Trophoblast cell (in vitro differentiated cells and primary cell): ENCODE results near the gene ANKRD12.

Source experiments
- DNase-seq, 2 donors: peaks; one replicate each; pipeline ENCODE4 v3.0.0-alpha.2; 2016
- H2AFZ ChIP-seq: 2 replicates; pipeline ENCODE4 v1.6.1; 2013; ENCODE audit warnings: low read length, moderate library complexity, mild to moderate bottlenecking; ENCODE audit not compliant: insufficient read depth, poor library complexity
- H2AK5ac ChIP-seq: 2 replicates; pipeline ENCODE4 v1.6.1; 2013; ENCODE audit warnings: mild to moderate bottlenecking, low read length
- H2BK120ac ChIP-seq: 2 replicates; pipeline ENCODE4 v1.6.1; 2013; ENCODE audit warnings: low read length, mild to moderate bottlenecking, moderate library complexity; ENCODE audit not compliant: insufficient read depth, poor library complexity
- H2BK12ac ChIP-seq: 2 replicates; pipeline ENCODE4 v1.6.1; 2013; ENCODE audit warnings: mild to moderate bottlenecking, low read length, moderate library complexity
- H2BK5ac ChIP-seq: 2 replicates; pipeline ENCODE4 v1.6.1; 2013; ENCODE audit warnings: low read length, low read depth, moderate library complexity, mild to moderate bottlenecking; ENCODE audit not compliant: poor library complexity
- H3K14ac ChIP-seq: 2 replicates; pipeline ENCODE4 v1.6.1; 2013; ENCODE audit warnings: mild to moderate bottlenecking, low read length
- H3K18ac ChIP-seq: 2 replicates; pipeline ENCODE4 v1.6.1; 2013; ENCODE audit warnings: mild to moderate bottlenecking, low read length
- H3K23ac ChIP-seq: 2 replicates; pipeline ENCODE4 v1.6.1; 2013; ENCODE audit warnings: low read length
- H3K27ac ChIP-seq: 2 replicates; pipeline ENCODE4 v1.5.1; 2013; ENCODE audit warnings: low read depth, mild to moderate bottlenecking, inconsistent platforms, low read length, moderate library complexity
- H3K27me3 ChIP-seq: 2 replicates; pipeline ENCODE4 v1.6.1; 2013; ENCODE audit warnings: inconsistent platforms, mild to moderate bottlenecking, low read length, moderate library complexity; ENCODE audit not compliant: insufficient read depth
- H3K36me3 ChIP-seq, 2 experiments: 1 replicate in 1 of 2; 2 replicates in 1 of 2; pipeline ENCODE4 v1.6.1; 2013; ENCODE audit warnings: low read length in 2 of 2, mild to moderate bottlenecking in 2 of 2, moderate library complexity in 1 of 2; ENCODE audit not compliant: insufficient read depth in 2 of 2, control insufficient read depth in 1 of 2
- H3K4ac ChIP-seq: 2 replicates; pipeline ENCODE4 v1.6.1; 2013; ENCODE audit warnings: low read depth, mild to moderate bottlenecking, low read length, moderate library complexity
- H3K4me1 ChIP-seq, 2 experiments: 1 replicate in 1 of 2; 2 replicates in 1 of 2; pipeline ENCODE4 v1.6.1; 2013; ENCODE audit warnings: low read length in 2 of 2, mild to moderate bottlenecking in 2 of 2, moderate library complexity in 1 of 2; ENCODE audit not compliant: insufficient read depth in 2 of 2, control insufficient read depth in 1 of 2
- H3K4me2 ChIP-seq: 2 replicates; pipeline ENCODE4 v1.6.1; 2013; ENCODE audit warnings: inconsistent platforms, mild to moderate bottlenecking, low read length, moderate library complexity
- H3K4me3 ChIP-seq: 2 replicates; pipeline ENCODE4 v1.5.1; 2013; ENCODE audit warnings: mild to moderate bottlenecking, low read depth, low read length, inconsistent platforms
- H3K79me1 ChIP-seq: one replicate; pipeline ENCODE4 v1.6.1; 2013; ENCODE audit warnings: low read length
- H3K79me2 ChIP-seq: 2 replicates; pipeline ENCODE4 v1.6.1; 2013; ENCODE audit warnings: low read length, mild to moderate bottlenecking; ENCODE audit not compliant: control insufficient read depth, insufficient read depth, poor library complexity
- H3K9ac ChIP-seq: 2 replicates; pipeline ENCODE4 v1.6.1; 2013; ENCODE audit warnings: mild to moderate bottlenecking, low read length
- H3K9me3 ChIP-seq: 2 replicates; pipeline ENCODE4 v1.6.1; 2013; ENCODE audit warnings: low read depth, mild to moderate bottlenecking, control low read depth, inconsistent platforms, low read length; ENCODE audit not compliant: insufficient read depth
- H4K12ac ChIP-seq: 2 replicates; pipeline ENCODE4 v1.6.1; 2013; ENCODE audit warnings: low read depth, mild to moderate bottlenecking, low read length, moderate library complexity
- H4K8ac ChIP-seq: 2 replicates; pipeline ENCODE4 v1.6.1; 2013; ENCODE audit warnings: low read depth, mild to moderate bottlenecking, low read length, moderate library complexity
- H4K91ac ChIP-seq: one replicate; pipeline ENCODE4 v1.6.1; 2013; ENCODE audit warnings: low read depth, mild to moderate bottlenecking, low read length, moderate library complexity
- WGBS: extraction: QIAGEN DNeasy Blood & Tissue Kit; methylation state at CpG from one replicate; pipeline ENCODE4 v1.1.7; 2013; ENCODE audit warnings: missing lambda C conversion rate; ENCODE audit not compliant: insufficient read length, insufficient coverage; ENCODE audit errors: extremely low coverage; 5-methylcytosine and 5-hydroxymethylcytosine counted together

The ANKRD12 gene

DNA sequence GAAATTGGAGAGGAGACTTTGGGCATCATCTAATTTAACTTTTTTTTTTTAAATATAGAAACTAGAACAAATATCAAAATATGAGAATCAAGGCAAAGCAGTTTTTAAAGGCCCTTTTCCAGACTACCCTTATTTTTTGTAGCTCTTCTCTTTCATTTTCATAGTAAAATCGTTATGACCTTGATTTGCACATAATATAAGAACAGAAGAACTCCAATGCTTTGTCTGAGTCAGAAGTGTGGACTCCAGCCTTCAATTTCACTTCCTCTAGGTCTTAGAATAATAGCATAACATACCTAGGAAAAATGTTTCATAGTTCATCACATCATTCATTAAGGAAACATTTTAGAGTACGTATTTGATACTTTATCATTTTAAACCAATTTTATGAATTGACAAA is 74.4 kb downstream of the ANKRD12 start:
- Histone ChIP-seq H4K8ac (no peak overlapping the region), H3K4me3 (no peak overlapping the region), H3K4ac (no peak overlapping the region), H2BK120ac (no peak overlapping the region), H3K36me3 (no peaks in the 10 kb centered on the region), H3K79me1 (no peaks in the 10 kb centered on the region), H4K12ac (no peak overlapping the region), H3K27ac (no peak overlapping the region), H3K4me1 (no peaks in the 10 kb centered on the region), H3K23ac (no peak overlapping the region), H2AFZ (no peak overlapping the region), H2AK5ac (no peak overlapping the region), H3K18ac (no peak overlapping the region), H3K4me2 (no peak overlapping the region), H3K14ac (no peak overlapping the region), H3K27me3 (no peaks in the 10 kb centered on the region), H4K91ac (no peak overlapping the region), H3K9ac (no peak overlapping the region), H2BK12ac (no peak overlapping the region), H3K9me3 (no peaks in the 10 kb centered on the region), H3K79me2 (no peaks in the 10 kb centered on the region), H2BK5ac (no peak overlapping the region)
- DNase-seq, result no peak
- no CpG with 5 or more reads among the region's 2 CpGs for WGBS

DNA sequence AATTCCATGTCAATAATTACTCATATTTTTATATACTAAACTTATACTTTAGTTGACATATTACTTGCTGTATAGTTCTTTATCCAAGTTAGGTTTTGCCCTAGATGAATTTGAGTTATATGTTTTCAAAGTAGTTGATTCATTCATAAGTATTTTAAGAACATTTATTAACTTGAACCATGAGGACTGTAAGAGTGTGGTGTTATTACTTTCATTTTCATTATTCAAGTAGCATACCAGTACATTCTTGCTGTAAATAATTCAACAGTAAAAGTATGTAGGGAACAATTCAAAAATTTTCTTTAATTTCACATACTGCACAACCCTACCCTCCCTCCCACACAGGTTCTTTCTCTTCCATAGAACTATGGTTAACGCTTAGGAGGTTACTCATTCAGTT is 75.4 kb downstream of the ANKRD12 start:
- Histone ChIP-seq H3K9ac (no peak overlapping the region), H3K79me2 (no peaks in the 10 kb centered on the region), H3K4me3 (no peak overlapping the region)

DNA sequence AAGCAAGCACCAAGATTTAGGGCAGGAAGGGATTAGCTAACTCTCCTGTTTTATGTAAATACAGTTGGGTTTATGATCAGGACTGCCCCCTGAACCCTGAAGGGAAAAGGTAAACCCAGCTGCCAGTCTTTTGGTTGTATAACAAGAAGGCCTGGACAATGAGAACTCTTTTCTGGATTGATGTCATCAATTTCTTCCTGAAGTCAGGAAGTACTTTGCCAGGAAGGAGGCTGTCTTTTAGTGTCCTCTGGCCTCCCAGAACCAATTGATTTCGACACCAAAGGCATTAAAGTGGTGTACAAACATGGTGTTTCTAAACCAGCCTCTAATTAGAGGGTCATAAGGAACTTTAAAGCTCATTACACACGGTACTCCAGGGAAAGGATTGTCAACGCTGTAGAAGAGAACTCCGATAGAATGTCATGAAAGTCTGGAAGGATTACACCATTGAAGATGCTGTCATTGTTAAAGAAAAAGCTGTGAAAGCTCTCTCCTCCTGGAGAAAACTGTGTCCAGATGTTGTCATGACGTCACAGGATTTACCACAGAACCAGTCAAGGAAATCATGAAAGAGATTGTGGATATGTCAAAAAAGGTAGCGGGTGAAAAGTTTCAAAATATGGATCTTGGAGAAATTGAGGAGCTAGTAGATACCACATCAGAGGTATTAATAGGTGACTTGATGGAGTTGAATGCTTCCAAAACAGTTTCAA is 78.8 kb downstream of the ANKRD12 start:
- Histone ChIP-seq H2AK5ac (no peak overlapping the region), H3K4me3 (no peak overlapping the region), H3K79me2 (no peaks in the 10 kb centered on the region), H4K12ac (no peak overlapping the region), H2BK12ac (no peak overlapping the region), H4K8ac (no peak overlapping the region), H2BK5ac (no peak overlapping the region), H3K27me3 (no peaks in the 10 kb centered on the region), H3K27ac (no peak overlapping the region), H3K79me1 (no peaks in the 10 kb centered on the region), H3K18ac (no peak overlapping the region), H3K14ac (no peak overlapping the region), H3K9me3 (no peaks in the 10 kb centered on the region), H2AFZ (no peak overlapping the region), H3K4ac (no peak overlapping the region), H3K9ac (no peak overlapping the region), H3K4me2 (no peak overlapping the region), H4K91ac (no peak overlapping the region), H3K4me1 (no peaks in the 10 kb centered on the region), H3K23ac (no peak overlapping the region), H2BK120ac (no peak overlapping the region), H3K36me3 (peaks cover 0 to 3% of the 10 kb centered on the region in 2 experiments)
- no CpG with 5 or more reads among the region's 6 CpGs for WGBS
- no peak for DNase-seq

More for the DNA sequence above, 75.4 kb downstream of the ANKRD12 start:
- H4K91ac ChIP-seq, result no peak overlapping the region
- no peak overlapping the region for H3K4ac ChIP-seq
- H3K27me3 ChIP-seq, result no peaks in the 10 kb centered on the region
- no peak overlapping the region for H2BK5ac ChIP-seq
- no peak overlapping the region for H3K27ac ChIP-seq
- no peak overlapping the region for H3K4me2 ChIP-seq
- WGBS, result no CpG with 5 or more reads among the region's 1 CpG
- H3K36me3 ChIP-seq, result no peaks in the 10 kb centered on the region
- no peak overlapping the region for H3K23ac ChIP-seq
- no peak overlapping the region for H4K12ac ChIP-seq
- H3K4me1 ChIP-seq, result no peaks in the 10 kb centered on the region
- H3K18ac ChIP-seq, result no peak overlapping the region
- no peak overlapping the region for H2AK5ac ChIP-seq
- H3K79me1 ChIP-seq, result no peaks in the 10 kb centered on the region
- no peak overlapping the region for H2AFZ ChIP-seq
- no peak overlapping the region for H4K8ac ChIP-seq
- H2BK120ac ChIP-seq, result no peak overlapping the region
- H2BK12ac ChIP-seq, result no peak overlapping the region
- no peak overlapping the region for H3K14ac ChIP-seq
- no peaks in the 10 kb centered on the region for H3K9me3 ChIP-seq
- DNase-seq, result peak in 1 of 2 donors; percentile 49

DNA sequence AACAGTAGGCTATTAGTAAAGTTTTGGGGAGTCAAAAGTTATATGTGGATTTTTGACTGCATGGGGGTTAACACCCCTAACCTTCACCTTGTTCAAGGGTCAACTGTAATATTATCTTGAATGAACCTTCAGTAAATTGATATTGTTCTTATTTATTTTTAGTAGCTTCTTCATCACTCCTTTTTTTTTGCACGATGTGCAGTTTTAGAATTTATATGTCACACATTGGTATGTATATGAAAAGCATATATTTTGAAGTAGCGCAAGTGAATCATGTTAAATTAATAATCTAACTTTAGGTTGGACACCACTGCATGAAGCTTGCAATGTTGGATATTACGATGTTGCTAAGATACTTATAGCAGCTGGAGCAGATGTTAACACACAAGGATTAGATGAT is 79.9 kb downstream of the ANKRD12 start:
- no peak overlapping the region for H2AK5ac ChIP-seq
- H3K9me3 ChIP-seq, result no peaks in the 10 kb centered on the region
- H3K79me2 ChIP-seq, result no peaks in the 10 kb centered on the region
- H3K27me3 ChIP-seq, result no peaks in the 10 kb centered on the region
- H3K36me3 ChIP-seq, result peaks cover 0 to 3% of the 10 kb centered on the region in 2 experiments
- H3K27ac ChIP-seq, result no peak overlapping the region
- H2BK12ac ChIP-seq, result no peak overlapping the region
- H3K4me2 ChIP-seq, result no peak overlapping the region
- H4K12ac ChIP-seq, result no peak overlapping the region
- no peak overlapping the region for H3K4ac ChIP-seq
- H3K79me1 ChIP-seq, result no peaks in the 10 kb centered on the region
- H4K8ac ChIP-seq, result no peak overlapping the region
- no peak overlapping the region for H2AFZ ChIP-seq
- no peak overlapping the region for H4K91ac ChIP-seq
- no peak overlapping the region for H3K23ac ChIP-seq
- no peak for DNase-seq
- H3K4me3 ChIP-seq, result no peak overlapping the region
- no peak overlapping the region for H2BK5ac ChIP-seq
- no peak overlapping the region for H3K9ac ChIP-seq
- no peak overlapping the region for H2BK120ac ChIP-seq
- no peak overlapping the region for H3K14ac ChIP-seq
- no peaks in the 10 kb centered on the region for H3K4me1 ChIP-seq
- WGBS, result no CpG with 5 or more reads among the region's 3 CpGs
- H3K18ac ChIP-seq, result no peak overlapping the region
